ENCODE data around the gene ARHGAP6.

Gene ARHGAP6

GRCh38 chrX:11458170-11458569, 207.6 kb downstream of the ARHGAP6 start:
- DNase-seq = no peak

GRCh38 chrX:11451151-11451550, 214.6 kb downstream of the ARHGAP6 start:
- DNase-seq = no peak

GRCh38 chrX:11450354-11450753, 215.4 kb downstream of the ARHGAP6 start:
- DNase-seq = no peak

GRCh38 chrX:11449613-11450012, 216.1 kb downstream of the ARHGAP6 start:
- no peak for DNase-seq

- DNase-seq = no peak
Measured at GRCh38 chrX:11447418-11447817, 218.3 kb downstream of the ARHGAP6 start.

- DNase-seq = no peak
Measured at GRCh38 chrX:11446949-11447348, 218.8 kb downstream of the ARHGAP6 start.

- DNase-seq = no peak
Measured at GRCh38 chrX:11446336-11446735, 219.4 kb downstream of the ARHGAP6 start.

DNA sequence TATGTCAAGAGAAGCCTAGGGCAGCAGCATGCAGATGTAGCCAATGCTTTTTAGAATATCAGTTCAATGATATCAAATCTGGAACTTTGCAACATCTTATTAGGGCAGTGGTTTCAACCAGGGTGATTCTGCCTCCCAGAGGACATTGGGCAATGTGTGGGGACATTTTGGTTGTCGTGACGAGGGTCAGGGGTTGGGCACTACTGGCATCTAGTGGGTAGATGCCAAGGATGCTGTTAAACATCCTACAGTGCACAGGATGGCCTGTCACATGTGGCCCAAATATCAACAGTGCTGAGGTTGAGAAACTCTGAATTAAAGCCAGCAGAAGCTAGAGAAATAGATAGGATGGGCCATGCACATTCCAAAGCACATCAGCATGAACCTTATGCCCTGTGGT, 220.2 kb downstream of the ARHGAP6 start:
- DNase-seq = peak; percentile 52

GRCh38 chrX:11444052-11444451, 221.7 kb downstream of the ARHGAP6 start:
- no peak for DNase-seq

DNA sequence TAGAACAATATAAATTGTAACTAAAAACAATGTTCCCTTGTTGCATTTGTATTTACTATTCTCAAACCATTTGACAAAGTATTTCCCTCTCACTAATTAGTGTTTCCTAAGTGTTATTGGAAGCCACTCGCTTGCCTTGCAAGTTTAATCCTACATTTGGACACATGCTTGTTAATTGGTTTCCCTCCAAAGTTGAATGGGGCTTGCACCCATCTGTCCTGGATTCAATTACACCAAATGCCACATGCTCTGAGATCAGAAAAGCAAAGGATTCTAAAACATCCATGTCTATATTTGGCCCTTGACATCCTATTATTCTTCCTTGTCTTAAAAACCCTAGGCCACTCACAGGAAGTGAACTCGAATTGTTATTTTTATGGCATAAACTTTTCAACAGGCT, 225.9 kb downstream of the ARHGAP6 start:
- no peak for DNase-seq

GRCh38 chrX:11438767-11439166, 227.0 kb downstream of the ARHGAP6 start:
- DNase-seq = no peak

DNA sequence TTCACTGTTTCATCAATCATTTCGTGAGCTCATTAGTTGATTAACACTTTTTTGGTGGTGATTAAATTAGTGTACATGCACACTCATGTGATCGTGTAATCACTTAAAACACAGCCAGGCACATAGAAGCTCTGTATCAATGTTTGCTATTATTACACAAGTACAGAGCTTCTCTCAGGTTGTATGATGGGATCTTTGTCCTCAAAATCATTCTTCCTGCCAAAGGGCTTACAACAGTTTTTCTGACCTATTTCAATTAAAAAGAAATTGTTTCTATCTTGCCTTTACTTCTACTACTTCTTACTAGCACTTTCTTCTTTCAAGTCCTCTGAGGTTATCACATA, 227.4 kb downstream of the ARHGAP6 start:
- DNase-seq = no peak

GRCh38 chrX:11437642-11438379, 227.9 kb downstream of the ARHGAP6 start:
- no peak for DNase-seq

DNA sequence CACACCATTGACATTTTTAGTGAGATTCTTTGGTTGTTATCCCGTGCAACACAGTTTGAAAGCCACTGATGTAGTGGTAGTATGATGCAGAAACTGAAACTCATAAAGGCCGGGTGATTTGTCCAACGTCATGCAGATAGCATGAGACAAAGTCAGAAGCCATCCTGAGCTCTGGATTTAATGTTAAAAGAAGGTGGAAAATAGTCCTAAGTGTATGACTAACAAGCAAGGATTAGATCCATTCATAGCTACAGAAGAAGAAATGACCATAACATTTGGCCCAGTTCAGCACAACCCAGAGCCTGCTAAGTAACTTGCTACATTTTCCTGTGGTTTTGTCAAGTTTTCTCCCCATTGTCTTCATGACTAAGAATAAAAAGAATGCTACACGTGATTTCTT, 230.2 kb downstream of the ARHGAP6 start:
- no peak for DNase-seq

DNA sequence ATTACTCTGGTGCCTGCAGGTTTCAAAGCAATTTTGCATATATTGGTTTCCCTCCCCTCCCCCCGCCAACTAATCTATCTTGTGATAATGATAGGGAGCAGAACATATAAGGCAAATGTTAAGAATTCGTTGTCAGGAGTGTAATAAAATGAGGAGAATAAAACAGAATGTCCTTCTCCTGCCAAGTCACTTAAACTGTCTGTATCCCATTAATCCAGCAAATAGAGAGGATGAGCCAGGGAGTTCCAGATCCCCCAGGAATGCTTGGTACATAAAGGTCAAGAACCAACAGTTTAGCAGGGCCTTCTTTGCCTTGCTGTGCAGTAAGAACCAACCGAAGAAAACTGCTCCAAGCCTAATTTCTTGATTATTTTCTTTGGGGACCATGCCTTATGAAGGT, 231.1 kb downstream of the ARHGAP6 start:
- no peak for DNase-seq

DNA sequence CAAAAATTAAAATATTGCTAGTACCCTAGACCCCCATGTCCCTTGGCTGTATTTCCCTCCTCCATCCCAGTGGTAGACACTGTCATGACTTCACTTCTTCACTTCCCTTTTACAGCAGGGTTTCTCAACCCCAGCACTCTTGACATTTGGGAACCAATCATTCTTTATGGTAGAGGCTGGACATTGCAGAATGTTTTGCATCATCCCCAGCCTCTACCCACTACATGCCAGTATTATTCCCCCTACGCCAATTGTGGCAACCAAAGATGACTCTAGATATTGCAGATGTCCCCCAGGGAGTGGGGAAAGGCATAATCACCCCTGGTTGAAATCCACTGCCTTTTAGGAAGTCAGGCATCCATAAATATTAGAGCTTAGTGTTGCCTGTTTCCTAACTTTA, 233.9 kb downstream of the ARHGAP6 start:
- DNase-seq = no peak

DNA sequence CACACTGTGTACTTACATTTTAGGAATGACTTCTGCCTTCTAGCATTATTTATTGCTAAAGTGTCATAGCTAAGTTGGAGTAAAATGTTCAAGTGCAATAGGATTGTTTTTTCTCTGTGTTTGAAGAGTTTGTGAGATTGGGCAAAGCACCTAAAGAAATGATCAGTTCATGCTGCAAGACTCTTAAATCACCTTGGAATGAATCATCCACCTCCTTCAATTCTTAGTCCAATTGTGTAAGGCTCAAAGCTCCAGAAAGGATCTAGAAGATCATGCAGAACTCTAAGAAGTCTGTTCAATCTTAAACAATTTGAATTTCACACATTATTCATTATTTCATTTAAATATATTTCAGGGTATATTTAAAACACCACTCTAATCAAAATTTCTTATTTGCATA, 235.4 kb downstream of the ARHGAP6 start:
- no peak for DNase-seq

DNA sequence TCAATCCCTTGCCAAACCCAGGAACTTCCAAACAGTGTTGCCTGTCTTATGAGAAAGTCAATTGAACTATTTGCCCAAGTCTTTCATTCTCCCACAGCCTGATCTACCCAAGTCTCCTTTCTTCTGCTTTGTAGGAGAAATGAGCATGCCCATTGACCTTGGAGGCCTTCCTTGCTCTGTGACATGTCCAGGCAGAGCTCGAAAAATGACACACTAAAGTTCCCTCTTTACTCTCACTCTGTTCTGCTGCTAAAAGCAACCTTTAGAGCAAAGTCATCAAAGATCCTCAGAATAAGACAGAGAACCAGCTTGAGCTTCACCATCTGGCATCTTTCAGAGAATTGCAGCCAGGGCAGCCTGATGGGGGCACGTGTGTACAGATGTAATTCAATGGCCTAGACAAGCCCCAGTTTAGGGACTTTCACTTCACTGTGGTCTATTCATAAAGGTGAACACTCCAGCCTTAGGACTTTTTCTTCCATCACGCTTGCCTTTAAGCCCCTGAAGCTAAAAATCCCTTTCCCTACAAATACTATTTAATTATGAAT, 236.1 kb downstream of the ARHGAP6 start:
- DNase-seq = no peak

- DNase-seq = peak; percentile 72
Measured at GRCh38 chrX:11427453-11428071, 238.2 kb downstream of the ARHGAP6 start.

- DNase-seq = peak; percentile 38
Measured at GRCh38 chrX:11426712-11427452, 238.8 kb downstream of the ARHGAP6 start.

DNA sequence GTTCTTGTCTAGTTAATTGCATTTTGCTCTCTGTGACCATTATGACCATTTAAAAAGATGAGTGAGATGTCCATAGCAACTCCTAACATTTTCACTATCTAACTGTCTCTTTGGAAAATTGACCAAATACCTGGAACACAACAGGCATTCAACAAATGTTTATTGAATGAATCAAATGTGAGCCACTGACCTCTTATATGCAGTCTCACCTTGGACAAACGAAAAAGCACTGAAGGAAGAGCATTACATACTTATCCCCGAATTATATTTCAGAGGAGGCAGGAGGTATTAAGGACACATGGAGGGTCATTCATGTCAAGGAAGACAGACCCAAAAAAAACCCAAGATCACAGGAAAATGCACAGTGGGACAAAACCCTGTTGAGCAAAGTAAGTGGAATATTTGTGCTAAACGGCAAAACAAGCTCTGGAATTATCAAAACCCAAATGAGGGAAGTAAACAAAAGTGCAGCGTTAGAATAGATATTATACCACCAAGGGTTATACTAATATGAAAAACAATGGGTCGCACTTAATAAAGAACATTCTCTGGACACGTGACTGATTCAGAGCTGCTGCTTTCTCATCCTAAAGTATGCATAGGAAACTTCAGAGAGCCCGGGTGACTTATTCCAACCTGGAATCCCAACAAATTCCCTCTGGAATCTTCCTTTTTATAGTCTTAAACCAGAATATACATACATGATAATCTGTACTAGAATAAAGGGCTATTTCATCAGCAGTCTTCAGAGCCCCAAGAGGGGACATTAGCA, 240.6 kb downstream of the ARHGAP6 start:
- no peak for DNase-seq

DNA sequence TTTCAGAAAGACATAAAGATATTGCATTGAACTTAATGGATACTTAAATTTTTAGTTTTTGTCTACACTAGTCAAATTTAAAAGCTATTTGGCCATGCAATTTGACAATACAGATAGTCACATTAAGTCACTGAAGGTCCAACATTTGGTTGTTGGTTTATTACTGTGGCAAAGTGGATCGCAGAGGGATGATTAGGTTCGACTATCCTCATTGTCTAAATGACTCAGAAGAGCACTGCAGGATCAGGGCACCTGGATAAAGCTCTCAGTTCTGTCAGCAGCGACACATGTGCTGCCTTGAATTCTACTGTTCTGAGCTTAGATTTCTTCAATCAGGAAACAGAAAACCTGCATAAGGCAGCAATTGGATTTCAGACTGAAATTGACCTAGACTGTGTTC, 241.8 kb downstream of the ARHGAP6 start:
- DNase-seq = no peak

DNA sequence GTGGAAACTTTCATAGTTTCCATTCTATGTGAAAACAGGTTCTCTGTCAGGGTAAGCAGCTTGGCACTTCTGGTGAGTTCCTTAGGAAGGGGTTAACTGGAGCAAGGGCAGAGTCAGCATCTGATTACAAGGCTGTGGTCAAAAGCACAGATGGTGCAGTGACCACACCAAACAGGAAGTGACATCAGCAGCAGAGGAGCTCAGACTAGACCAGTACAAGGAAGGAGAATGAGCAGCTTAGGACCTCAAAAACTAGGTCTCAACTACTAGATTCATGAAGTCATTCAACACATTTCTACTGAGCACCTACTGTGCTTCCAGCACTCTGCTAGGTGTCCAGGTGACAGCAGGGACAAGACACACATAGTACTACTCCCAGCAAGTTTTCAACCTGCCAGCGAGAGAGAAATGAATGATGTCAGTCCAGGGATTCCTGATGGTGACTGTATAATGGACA, 242.3 kb downstream of the ARHGAP6 start:
- peak; percentile 82 for DNase-seq

All from hematopoietic multipotent progenitor cell treated with erythropoietin and hydrocortisone succinate and interleukin-3 and kit ligand, for 6 days (in vitro differentiated cells).